Neural cell (in vitro differentiated cells): ENCODE data around the gene ELMOD1.

Experiments used
- EZH2 ChIP-seq: fragments of 200-600, 300-800 bp; shearing (Covaris generic), sonication (generic); IDR thresholded peaks from 2 replicates; pipeline ENCODE4 v1.6.1; 2014; ENCODE audit warnings: antibody characterized with exemption, low read length, borderline replicate concordance, mild to moderate bottlenecking; ENCODE audit not compliant: insufficient read depth, poor library complexity, severe bottlenecking
- POLR2AphosphoS5 ChIP-seq: IDR thresholded peaks from 2 replicates; pipeline ENCODE4 v1.6.1; 2012
- RAD21 ChIP-seq: fragments of 450-650 bp; conservative IDR thresholded peaks from 2 replicates; pipeline ENCODE4 v1.6.1; 2014; ENCODE audit warnings: antibody characterized with exemption, mild to moderate bottlenecking, moderate library complexity
- TF ChIP-seq, protein P1 (sequence below): fragments of 450-650 bp; IDR thresholded peaks from 2 replicates; pipeline ENCODE4 v1.5.1; 2014; ENCODE audit warnings: antibody characterized with exemption, mild to moderate bottlenecking, moderate library complexity; ENCODE audit not compliant: poor library complexity, severe bottlenecking
- TF ChIP-seq, protein P2 (sequence below): IDR thresholded peaks from 2 replicates; pipeline ENCODE4 v1.6.1; 2012; ENCODE audit warnings: borderline replicate concordance

DNA sequence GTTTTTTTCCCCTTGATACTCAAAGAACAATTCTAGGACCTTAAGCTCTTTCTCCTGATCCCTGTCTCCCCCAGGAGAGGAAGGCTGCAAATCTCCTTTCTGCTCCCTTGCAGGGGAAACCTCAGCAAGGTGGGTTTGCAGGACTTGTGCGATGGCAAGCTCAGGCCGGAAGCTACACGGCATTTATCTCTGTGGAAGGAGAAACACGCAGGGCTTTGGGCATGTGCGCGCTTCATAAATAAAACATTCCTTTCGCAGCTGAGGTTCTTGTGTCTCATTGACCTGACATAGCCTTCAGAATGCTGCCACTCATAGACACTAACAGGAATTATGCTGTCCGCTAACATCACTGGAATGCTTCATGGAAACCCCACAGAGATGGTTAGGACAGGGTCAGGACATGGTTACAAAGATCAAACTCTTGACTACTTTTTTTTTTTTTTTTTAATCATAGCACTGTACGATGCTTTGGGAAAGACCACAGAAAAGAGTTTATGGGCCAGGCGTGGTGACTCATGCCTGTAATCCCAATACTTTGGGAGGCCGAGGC lies 78.3 kb downstream of the ELMOD1 start:
- TF ChIP-seq EZH2 (no peak), POLR2AphosphoS5 (no peak), RAD21 (no peak)
- TF ChIP-seq, protein P1, sequence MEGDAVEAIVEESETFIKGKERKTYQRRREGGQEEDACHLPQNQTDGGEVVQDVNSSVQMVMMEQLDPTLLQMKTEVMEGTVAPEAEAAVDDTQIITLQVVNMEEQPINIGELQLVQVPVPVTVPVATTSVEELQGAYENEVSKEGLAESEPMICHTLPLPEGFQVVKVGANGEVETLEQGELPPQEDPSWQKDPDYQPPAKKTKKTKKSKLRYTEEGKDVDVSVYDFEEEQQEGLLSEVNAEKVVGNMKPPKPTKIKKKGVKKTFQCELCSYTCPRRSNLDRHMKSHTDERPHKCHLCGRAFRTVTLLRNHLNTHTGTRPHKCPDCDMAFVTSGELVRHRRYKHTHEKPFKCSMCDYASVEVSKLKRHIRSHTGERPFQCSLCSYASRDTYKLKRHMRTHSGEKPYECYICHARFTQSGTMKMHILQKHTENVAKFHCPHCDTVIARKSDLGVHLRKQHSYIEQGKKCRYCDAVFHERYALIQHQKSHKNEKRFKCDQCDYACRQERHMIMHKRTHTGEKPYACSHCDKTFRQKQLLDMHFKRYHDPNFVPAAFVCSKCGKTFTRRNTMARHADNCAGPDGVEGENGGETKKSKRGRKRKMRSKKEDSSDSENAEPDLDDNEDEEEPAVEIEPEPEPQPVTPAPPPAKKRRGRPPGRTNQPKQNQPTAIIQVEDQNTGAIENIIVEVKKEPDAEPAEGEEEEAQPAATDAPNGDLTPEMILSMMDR: no peak
- TF ChIP-seq, protein P2, sequence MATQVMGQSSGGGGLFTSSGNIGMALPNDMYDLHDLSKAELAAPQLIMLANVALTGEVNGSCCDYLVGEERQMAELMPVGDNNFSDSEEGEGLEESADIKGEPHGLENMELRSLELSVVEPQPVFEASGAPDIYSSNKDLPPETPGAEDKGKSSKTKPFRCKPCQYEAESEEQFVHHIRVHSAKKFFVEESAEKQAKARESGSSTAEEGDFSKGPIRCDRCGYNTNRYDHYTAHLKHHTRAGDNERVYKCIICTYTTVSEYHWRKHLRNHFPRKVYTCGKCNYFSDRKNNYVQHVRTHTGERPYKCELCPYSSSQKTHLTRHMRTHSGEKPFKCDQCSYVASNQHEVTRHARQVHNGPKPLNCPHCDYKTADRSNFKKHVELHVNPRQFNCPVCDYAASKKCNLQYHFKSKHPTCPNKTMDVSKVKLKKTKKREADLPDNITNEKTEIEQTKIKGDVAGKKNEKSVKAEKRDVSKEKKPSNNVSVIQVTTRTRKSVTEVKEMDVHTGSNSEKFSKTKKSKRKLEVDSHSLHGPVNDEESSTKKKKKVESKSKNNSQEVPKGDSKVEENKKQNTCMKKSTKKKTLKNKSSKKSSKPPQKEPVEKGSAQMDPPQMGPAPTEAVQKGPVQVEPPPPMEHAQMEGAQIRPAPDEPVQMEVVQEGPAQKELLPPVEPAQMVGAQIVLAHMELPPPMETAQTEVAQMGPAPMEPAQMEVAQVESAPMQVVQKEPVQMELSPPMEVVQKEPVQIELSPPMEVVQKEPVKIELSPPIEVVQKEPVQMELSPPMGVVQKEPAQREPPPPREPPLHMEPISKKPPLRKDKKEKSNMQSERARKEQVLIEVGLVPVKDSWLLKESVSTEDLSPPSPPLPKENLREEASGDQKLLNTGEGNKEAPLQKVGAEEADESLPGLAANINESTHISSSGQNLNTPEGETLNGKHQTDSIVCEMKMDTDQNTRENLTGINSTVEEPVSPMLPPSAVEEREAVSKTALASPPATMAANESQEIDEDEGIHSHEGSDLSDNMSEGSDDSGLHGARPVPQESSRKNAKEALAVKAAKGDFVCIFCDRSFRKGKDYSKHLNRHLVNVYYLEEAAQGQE: no peak
